ENCODE data around the gene AP3D1.
"Not testable (repeated sequence)": the region's sequence is repeated elsewhere in the genome, so short reads cannot be mapped to it uniquely, and the experiment has no call there.

AP3D1 gene

GRCh38 chr19:2157452-2157851 is 6.1 kb upstream of the AP3D1 start:
- no peak for DNase-seq (ENCODE audit: extremely low read depth in 1 of 2, low read depth in 1 of 2)

DNA sequence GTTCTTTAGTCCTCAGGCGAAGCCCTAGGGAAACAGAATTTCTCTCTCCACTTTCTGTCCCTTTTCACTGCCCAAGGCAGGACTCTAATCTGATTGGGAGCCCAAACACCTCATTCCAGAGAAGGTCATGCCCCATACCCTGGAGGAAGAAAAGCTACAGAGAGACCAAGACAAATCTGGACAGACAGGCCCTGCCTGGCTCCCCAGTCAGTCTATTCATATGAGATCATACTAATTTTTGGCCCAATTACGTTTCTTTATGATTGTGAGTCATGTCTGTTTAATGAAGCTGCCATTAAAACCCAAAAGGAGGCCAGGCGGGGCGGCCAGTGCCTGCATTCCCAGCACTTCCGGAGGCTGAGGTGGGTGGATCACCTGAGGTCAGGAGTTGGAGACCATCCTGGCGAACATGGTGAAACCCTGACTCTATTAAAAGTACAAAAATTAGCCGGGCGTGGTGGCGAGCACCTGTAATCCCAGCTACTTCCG is 3.3 kb upstream of the AP3D1 start:
- no peak for DNase-seq (ENCODE audit: extremely low read depth in 1 of 2, low read depth in 1 of 2)

GRCh38 chr19:2150794-2151338 is 500 bp downstream of the AP3D1 start:
- DNase-seq (ENCODE audit: extremely low read depth in 1 of 2, low read depth in 1 of 2) = no peak

DNA sequence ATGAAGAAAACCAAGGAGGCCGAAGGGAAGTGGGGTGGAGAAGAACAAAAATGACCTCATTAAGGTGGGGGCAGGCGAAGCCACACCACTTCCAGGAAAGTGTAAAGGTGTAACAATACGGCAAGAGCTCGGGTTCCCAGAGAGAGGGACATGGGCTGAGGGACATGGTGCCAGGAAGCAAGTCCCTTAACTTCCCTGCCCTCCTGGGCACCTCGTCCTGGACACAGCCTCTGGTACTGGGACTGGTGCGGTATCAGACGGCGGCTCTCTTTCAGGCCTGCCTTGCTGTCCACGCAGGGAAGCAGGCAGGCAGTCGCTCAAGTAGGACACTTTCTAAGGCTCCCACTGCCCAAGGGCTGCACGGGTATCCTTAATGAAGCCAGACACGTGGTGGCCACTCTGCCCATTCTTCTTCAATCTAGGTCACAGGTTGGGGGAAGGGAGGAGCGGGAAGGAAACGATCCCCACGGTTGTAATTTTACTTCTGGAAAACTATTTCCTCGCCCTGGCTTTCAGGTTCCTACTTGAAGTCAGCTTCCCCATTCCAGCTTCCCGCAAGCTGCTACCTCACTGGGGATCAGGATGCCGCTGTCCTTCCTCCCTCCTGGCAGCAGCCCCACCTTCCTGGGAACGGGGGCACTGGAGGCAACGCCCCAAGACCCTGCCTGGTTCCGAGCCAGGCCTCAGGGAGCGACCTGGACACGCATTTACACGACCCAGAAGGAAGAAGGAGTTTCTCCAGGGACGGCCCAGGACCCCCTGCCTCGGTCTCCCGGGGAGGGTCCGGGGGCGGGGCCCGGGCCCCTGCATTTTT is 1.2 kb downstream of the AP3D1 start:
- no peak for DNase-seq (ENCODE audit: extremely low read depth in 1 of 2, low read depth in 1 of 2)

- DNase-seq (ENCODE audit: extremely low read depth in 1 of 2, low read depth in 1 of 2) = no peak
These were observed 2.8 kb downstream of the AP3D1 start for GRCh38 chr19:2148482-2149135.

DNA sequence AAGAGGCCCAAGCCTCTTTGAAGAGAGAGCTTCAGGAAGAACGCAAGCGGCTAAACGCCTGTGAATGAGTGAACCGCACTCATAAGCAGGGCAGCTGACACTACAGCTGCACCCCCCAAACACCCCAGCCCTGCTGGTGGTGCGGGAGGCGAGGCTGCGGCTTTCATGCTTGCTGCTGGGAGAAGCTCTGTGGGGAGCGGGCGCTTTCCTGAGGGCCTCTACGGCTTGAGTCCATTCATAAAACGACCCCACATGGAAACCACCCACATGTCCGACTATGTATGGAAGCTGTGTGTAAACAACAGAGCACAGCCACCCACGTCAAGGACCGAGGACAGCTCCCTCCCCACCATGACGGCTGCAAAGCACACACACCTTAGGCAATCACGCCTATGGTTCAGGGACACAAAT is 5.5 kb downstream of the AP3D1 start:
- DNase-seq (ENCODE audit: extremely low read depth in 1 of 2, low read depth in 1 of 2) = no peak

- DNase-seq (ENCODE audit: extremely low read depth in 1 of 2, low read depth in 1 of 2) = no peak
These were observed 7.2 kb downstream of the AP3D1 start for GRCh38 chr19:2144190-2144589.

- DNase-seq (ENCODE audit: extremely low read depth in 1 of 2, low read depth in 1 of 2) = no peak
These were observed 9.1 kb downstream of the AP3D1 start for GRCh38 chr19:2142173-2142829.

GRCh38 chr19:2140138-2140569 is 11.2 kb downstream of the AP3D1 start:
- no peak for DNase-seq (ENCODE audit: extremely low read depth in 1 of 2, low read depth in 1 of 2)

DNA sequence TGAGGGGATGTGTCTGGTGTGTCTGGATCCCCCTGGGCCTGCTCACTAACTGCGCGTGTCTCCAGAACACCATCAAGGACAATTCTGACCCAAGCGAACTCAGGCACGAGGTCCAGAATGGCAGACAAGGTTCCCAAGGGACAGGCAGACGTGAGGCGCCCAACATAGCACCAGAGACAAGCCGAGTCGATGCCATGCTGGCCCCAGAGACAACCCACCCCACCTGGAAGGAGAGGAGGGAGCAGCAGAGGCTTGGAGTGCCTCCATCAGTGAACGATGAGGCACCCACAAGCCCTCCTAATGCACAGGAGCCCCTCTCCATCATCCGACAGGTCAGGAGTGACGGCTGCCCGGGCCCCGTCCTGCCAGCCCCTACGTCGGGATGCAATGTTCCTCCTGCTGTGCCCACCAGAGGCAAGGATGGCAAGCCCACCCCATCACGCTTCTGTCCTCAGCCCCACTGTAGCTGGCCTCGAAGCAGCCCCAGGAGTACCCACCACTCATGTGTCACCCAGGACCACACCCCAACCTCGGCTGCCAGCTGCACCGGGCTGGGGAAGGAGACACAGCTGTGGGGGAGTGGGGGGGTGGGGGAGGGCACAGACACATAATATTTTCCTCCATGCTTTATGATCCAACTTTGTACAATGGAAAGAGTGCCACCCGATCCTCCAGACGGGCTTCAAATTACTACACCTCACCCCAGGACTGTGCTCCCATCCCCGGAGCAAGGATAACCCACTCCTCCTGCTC is 11.8 kb downstream of the AP3D1 start:
- no peak for DNase-seq (ENCODE audit: extremely low read depth in 1 of 2, low read depth in 1 of 2)

GRCh38 chr19:2138061-2138728 is 13.2 kb downstream of the AP3D1 start:
- no peak for DNase-seq (ENCODE audit: extremely low read depth in 1 of 2, low read depth in 1 of 2)

DNA sequence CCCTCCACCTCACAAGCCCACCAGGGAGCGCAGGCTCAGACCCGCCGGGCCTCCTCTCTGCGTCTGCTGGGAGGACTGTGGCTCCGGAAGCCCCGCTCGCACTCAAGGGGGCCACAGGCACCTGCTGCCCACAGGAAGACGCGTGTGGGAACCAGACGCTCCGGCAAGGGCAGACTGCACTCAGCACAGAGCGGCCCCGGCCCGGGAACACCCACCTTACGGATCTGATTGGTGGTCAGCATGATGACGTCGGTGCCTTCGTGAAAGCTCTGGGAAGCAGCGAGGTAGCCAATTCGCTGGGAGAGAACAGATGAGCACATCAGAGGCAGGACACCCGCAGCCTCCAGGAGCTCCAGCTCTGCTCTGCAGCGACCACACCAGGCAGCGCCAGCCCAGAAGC is 14.6 kb downstream of the AP3D1 start:
- DNase-seq (ENCODE audit: extremely low read depth in 1 of 2, low read depth in 1 of 2) = no peak

DNA sequence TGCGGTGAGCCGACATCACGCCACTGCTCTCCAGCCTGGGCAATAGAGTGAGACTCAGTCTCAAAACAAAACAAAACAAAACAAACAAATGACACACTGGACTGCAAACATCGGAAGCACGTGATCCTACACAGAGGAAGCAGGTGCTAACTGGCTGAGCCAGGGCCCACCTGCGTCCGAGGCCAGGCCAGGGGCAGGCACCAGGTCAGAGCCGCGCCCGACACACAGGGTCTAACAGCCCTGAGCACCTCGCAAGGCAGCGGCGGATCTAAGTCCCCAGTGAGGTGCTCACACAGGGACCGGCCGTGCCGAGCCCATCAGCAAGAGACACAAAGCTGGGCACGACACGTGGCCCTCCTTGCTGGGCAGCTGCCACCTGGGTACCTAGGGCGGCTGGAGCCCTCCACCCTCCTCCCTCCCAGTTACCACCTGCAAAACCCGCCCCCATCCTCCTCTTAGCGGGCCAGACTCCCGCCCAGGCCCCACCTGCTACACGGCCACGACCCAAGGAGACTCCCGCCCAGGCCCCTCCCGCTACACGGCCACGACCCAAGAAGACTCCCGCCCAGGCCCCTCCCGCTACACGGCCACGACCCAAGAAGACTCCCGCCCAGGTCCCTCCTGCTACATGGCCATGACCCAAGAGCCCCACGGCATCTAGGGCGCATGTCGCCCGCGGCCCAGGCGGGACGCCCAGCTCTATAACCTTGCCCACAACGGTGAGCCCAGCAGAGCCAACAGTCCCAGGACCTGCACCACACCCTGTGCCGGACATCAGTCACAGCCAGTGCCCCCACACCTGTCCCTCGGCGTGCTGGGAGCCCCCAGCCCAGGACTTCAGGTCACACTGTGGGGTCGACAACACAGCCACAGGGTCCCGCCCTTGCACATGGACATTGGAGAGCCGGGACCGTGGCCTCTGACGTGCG is 15.6 kb downstream of the AP3D1 start:
- DNase-seq (ENCODE audit: extremely low read depth in 1 of 2, low read depth in 1 of 2) = no peak

GRCh38 chr19:2132731-2133490 is 18.5 kb downstream of the AP3D1 start:
- DNase-seq (ENCODE audit: extremely low read depth in 1 of 2, low read depth in 1 of 2) = no peak

GRCh38 chr19:2132191-2132590 is 19.2 kb downstream of the AP3D1 start:
- DNase-seq (ENCODE audit: extremely low read depth in 1 of 2, low read depth in 1 of 2) = no peak

- DNase-seq (ENCODE audit: extremely low read depth in 1 of 2, low read depth in 1 of 2) = not testable (repeated sequence)
These were observed 20.1 kb downstream of the AP3D1 start for GRCh38 chr19:2131012-2131975.

All from stimulated activated CD8-positive, alpha-beta memory T cell treated with anti-CD3 and anti-CD28 coated beads, Interleukin-7, amount 100 ng/mL, for 48 hours (primary cell).